IPS-15b (cell line): ENCODE measurements around the gene IL13.
"Not testable (repeated sequence)": the region's sequence is repeated elsewhere in the genome, so short reads cannot be mapped to it uniquely, and the experiment has no call there.

Experiments
- H3K27me3 ChIP-seq: one replicate; pipeline ENCODE4 v1.6.1; 2013; ENCODE audit warnings: low read length; ENCODE audit not compliant: control insufficient read depth, insufficient read depth
- H3K36me3 ChIP-seq: one replicate; pipeline ENCODE4 v1.6.1; 2013; ENCODE audit warnings: low read length; ENCODE audit not compliant: control insufficient read depth, insufficient read depth
- H3K4me1 ChIP-seq: one replicate; pipeline ENCODE4 v1.6.1; 2013; ENCODE audit warnings: mild to moderate bottlenecking, low read length; ENCODE audit not compliant: control insufficient read depth, insufficient read depth
- H3K4me3 ChIP-seq: one replicate; pipeline ENCODE4 v1.5.1; 2013; ENCODE audit warnings: low read depth, low read length
- H3K9ac ChIP-seq: one replicate; pipeline ENCODE4 v1.6.1; 2013; ENCODE audit warnings: low read depth, mild to moderate bottlenecking, low read length
- H3K9me3 ChIP-seq: one replicate; pipeline ENCODE4 v1.6.1; 2013; ENCODE audit warnings: mild to moderate bottlenecking, low read length; ENCODE audit not compliant: control insufficient read depth, insufficient read depth

Gene IL13

GRCh38 chr5:132657676-132658380 lies at the start of gene IL13:
IL13 (plus strand) TSS chr5:132658173; CDS start chr5:132658187, 14 bp downstream.
- Histone ChIP-seq H3K9me3 (no peaks in the 10 kb centered on the region), H3K27me3 (peaks cover 36% of the 10 kb centered on the region), H3K4me1 (no peaks in the 10 kb centered on the region), H3K9ac (no peak within 1 kb of the TSS), H3K4me3 (no peak within 1 kb of the TSS), H3K36me3 (no peaks in the 10 kb centered on the region)

DNA sequence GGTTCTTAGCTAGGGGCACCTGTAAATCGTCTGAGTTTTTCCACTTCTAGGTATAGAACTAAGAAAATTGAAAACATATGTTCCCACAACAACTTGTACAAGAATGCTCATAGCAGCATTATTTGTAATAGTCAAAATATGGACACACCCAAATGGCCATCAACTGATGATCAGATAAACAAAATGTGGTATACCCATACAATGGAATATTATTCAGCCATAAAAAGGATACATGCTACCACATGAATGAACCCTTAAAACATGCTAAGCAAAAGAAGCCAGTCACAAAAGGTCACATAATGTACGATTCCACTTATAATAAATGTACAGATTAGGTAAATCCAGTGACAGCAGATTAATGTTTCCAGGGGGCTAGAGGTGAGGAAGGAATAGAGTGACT lies 46.0 kb upstream of the IL13 start:
- H3K36me3 ChIP-seq, result no peaks in the 10 kb centered on the region

GRCh38 chr5:132612846-132613245 lies 45.1 kb upstream of the IL13 start:
- Histone ChIP-seq H3K9ac (no peak overlapping the region), H3K4me1 (no peaks in the 10 kb centered on the region), H3K4me3 (no peak overlapping the region), H3K27me3 (no peaks in the 10 kb centered on the region), H3K36me3 (no peaks in the 10 kb centered on the region), H3K9me3 (no peaks in the 10 kb centered on the region)

More for the DNA sequence above, 46.0 kb upstream of the IL13 start:
- H3K9me3 ChIP-seq, result no peaks in the 10 kb centered on the region
- H3K9ac ChIP-seq, result no peak overlapping the region
- H3K27me3 ChIP-seq, result no peaks in the 10 kb centered on the region
- H3K4me3 ChIP-seq, result no peak overlapping the region
- no peaks in the 10 kb centered on the region for H3K4me1 ChIP-seq

DNA sequence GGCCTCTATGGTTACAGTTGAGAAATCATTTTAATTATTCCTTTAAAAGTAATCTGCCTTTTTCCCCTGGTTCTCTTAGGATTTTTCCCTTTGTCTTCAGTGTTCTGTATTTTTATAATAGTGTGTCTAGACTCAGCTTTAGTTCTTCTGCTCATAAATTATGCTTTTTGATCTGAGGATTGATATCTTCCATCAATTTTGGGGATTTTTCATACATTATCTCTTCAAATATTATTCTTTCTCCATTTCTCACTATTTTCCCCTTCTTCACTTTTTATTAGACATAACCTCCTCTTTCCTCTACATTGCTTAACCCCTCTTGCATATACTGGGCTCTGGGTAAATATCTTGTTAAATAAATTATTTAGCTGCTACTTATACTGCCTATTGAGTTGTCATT lies 36.3 kb upstream of the IL13 start:
- Histone ChIP-seq H3K9ac (no peak overlapping the region), H3K36me3 (peaks cover 3% of the 10 kb centered on the region), H3K4me3 (no peak overlapping the region), H3K27me3 (no peaks in the 10 kb centered on the region), H3K9me3 (no peaks in the 10 kb centered on the region), H3K4me1 (no peaks in the 10 kb centered on the region)

GRCh38 chr5:132622608-132623007 lies 35.4 kb upstream of the IL13 start:
- Histone ChIP-seq H3K9ac (no peak overlapping the region), H3K27me3 (no peaks in the 10 kb centered on the region), H3K4me1 (no peaks in the 10 kb centered on the region), H3K9me3 (no peaks in the 10 kb centered on the region), H3K36me3 (peaks cover 3% of the 10 kb centered on the region), H3K4me3 (no peak overlapping the region)

DNA sequence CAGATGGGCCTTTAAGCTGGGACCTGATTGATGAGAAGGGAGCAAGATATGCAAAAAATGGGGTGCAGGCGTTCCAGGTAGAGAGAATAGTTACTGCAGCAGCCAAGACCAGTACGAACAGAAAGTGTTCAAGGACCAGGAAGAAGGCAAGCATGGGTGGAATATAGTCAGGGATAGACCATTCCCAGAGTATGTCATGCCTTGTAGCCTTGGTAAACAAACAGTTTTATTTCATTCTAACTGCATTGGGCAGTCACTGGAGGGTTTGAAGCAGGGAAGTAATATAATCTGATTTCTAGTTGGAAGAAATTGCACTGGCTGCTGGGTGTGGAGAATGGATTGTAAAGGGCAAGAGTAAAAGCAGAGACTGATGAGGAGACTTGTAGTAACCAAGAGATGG lies 30.5 kb upstream of the IL13 start:
- H3K9me3 ChIP-seq, result no peaks in the 10 kb centered on the region
- no peak overlapping the region for H3K9ac ChIP-seq
- H3K36me3 ChIP-seq, result no peaks in the 10 kb centered on the region
- H3K27me3 ChIP-seq, result no peaks in the 10 kb centered on the region
- no peak overlapping the region for H3K4me3 ChIP-seq
- H3K4me1 ChIP-seq, result no peaks in the 10 kb centered on the region

DNA sequence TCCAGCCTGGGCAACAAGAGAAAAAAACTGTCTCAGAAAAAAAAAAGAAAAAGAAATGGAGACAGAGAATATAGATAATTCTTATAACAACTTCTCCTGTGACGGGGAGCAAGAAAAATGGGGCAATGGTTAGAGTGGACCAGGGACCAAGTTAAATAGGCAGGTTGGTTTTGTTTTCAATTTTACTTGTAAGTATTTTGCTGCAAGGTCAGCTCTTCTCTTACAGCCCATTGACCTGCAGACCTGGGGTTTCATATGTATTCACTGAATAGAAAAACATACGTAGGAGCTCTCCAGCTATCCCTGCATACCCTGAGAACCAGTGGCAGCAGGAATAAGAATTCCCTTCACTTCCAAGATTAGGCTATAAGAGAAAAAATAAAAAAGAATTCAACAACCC lies 29.2 kb upstream of the IL13 start:
- Histone ChIP-seq H3K36me3 (no peaks in the 10 kb centered on the region), H3K4me3 (no peak overlapping the region), H3K4me1 (no peaks in the 10 kb centered on the region), H3K9ac (no peak overlapping the region), H3K27me3 (no peaks in the 10 kb centered on the region), H3K9me3 (no peaks in the 10 kb centered on the region)

DNA sequence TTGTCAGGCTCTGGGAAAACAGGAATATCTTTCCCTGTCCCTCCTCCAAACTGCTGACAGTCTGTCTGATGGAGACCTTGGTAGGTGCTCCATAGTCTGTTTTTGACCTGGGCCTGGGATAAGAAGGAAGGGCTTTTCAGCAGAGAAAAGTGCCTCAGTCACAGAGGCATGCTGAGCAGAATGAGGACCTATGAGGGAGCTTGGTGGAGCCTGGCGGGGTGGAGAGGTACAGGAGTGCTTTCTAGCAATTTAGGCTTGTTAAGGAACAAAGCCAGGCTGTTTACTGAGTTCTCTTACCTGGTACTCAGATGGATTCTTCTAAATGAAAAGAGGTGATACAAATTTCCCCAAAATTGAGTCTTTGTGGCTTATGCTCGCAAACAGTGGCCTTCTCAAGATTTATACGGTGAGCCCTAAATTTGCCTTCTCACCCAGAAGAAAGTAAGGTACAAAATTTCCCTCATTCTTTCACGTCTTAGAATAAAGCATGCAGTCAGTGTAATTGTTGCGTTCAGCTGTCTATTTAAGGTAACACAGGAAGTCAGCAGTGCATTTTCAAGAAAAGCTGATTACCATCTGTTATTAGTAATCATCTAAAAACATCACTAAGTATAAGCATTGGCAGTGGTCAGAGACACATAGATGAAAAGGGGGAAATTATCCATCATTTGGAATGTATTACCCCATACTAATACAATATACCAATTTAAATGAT lies 28.6 kb upstream of the IL13 start:
- Histone ChIP-seq H3K27me3 (no peaks in the 10 kb centered on the region), H3K36me3 (no peaks in the 10 kb centered on the region), H3K9ac (no peak overlapping the region), H3K4me3 (no peak overlapping the region), H3K9me3 (no peaks in the 10 kb centered on the region), H3K4me1 (no peaks in the 10 kb centered on the region)

- H3K36me3 ChIP-seq, H3K4me3 ChIP-seq, H3K9ac ChIP-seq: not testable (repeated sequence)
Observed at GRCh38 chr5:132633587-132633986, 24.4 kb upstream of the IL13 start.

DNA sequence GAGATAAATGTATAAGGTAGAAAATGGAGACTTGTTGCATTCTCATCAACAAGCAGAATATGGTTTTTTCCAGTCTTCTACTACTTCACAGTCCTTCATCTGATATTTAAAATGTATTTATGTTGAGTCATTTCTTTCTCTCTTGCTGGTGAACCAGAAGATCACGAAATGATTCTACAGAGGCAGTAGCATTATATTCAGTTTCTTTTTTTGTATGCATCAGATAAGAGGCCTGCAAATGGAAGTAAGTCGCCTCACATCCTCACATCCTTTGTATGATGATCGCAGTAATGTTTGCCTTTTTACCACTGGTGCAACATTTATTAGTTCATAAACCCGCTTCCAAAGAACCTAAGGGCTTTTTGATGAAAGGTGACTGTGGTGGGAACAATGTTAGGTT lies 22.1 kb upstream of the IL13 start:
- Histone ChIP-seq H3K27me3 (no peaks in the 10 kb centered on the region), H3K9ac (no peak overlapping the region), H3K36me3 (peaks cover 13% of the 10 kb centered on the region), H3K9me3 (no peaks in the 10 kb centered on the region), H3K4me1 (no peaks in the 10 kb centered on the region), H3K4me3 (no peak overlapping the region)

More at GRCh38 chr5:132633587-132633986, 24.4 kb upstream of the IL13 start:
- not testable (repeated sequence) for H3K9me3 ChIP-seq, H3K27me3 ChIP-seq, H3K4me1 ChIP-seq

DNA sequence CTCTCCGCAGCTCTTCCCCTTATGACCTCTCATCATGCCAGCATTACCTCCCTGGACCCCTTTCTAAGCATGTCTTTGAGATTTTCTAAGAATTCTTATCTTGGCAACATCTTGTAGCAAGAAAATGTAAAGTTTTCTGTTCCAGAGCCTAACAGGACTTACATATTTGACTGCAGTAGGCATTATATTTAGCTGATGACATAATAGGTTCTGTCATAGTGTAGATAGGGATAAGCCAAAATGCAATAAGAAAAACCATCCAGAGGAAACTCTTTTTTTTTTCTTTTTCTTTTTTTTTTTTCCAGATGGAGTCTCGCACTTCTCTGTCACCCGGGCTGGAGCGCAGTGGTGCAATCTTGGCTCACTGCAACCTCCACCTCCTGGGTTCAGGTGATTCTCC lies 20.7 kb upstream of the IL13 start:
- peaks cover 17% of the 10 kb centered on the region for H3K36me3 ChIP-seq
- H3K27me3 ChIP-seq, result no peaks in the 10 kb centered on the region
- no peak overlapping the region for H3K9ac ChIP-seq
- no peak overlapping the region for H3K4me3 ChIP-seq
- H3K4me1 ChIP-seq, result no peaks in the 10 kb centered on the region
- H3K9me3 ChIP-seq, result no peaks in the 10 kb centered on the region

- Histone ChIP-seq H3K36me3 (peaks cover 21% of the 10 kb centered on the region), H3K9me3 (no peaks in the 10 kb centered on the region), H3K4me3 (no peak overlapping the region), H3K4me1 (no peaks in the 10 kb centered on the region), H3K9ac (no peak overlapping the region), H3K27me3 (no peaks in the 10 kb centered on the region)
Observed at GRCh38 chr5:132639706-132640130, 18.3 kb upstream of the IL13 start.
